Activated CD8-positive, alpha-beta memory T cell treated with anti-CD3 and anti-CD28 coated beads for 24 hours (primary cell): ENCODE results near the gene CEP112.

ENCODE experiments used
- DNase-seq: peaks from one replicate; pipeline ENCODE4 v3.0.0-alpha.2; 2020

Gene CEP112

DNA sequence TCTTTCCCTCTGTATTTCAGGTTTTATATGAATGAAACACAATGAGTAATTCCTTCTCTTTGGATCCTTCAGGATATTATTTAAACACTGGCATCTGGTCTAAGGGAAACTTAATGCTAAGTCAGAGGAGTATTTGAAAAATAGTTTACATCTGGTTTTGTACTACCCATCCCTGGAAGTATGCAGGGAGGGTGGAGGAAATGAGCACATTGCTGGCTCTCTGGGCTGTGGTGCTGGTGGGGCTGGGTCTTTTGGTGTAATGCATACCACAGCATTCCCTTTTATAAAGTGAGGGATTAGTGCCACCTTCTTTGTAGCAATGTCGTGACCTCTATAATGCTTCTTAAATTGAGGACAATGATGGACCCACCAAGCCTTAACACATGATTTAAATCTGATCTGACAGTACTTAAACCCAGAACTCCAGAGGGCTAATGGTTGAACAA is 525.0 kb downstream of the CEP112 start:
- no peak for DNase-seq

DNA sequence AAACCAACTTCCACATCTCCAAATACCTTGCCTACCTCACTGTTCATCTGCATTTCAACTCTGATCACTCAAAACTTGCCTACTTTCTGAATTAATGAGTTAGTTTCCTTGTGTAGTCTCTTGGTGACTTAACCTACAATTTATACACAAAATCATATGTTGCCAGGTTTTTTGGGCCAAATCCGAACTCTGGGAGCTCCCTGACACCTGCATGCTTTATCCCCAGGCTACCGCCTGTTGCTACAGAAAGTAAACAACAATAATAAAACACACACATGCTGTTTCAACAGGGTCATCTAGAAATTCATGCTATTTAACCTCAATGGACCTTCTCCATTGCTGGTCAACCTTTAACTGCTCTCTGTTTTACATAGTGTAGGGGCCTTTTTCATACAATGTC is 526.0 kb downstream of the CEP112 start:
- DNase-seq = no peak

DNA sequence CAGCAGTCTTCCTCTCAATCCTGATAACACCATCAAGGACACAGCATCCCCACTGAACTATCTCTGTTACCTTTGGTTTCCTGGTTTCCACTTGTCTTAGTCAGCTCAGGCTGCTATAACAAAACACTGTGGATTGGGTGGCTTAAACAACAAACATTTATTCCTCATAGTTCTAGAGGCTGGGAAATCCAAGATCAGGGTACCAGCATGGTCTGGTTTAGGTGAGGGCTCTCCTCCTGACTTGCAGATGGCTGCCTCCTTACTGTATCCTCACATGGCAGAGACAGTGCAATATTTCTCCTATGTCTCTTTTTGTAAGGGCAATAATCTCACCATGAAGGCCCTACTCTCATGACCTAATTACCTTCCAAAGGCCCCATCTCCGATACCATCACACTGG is 527.2 kb downstream of the CEP112 start:
- DNase-seq = no peak

DNA sequence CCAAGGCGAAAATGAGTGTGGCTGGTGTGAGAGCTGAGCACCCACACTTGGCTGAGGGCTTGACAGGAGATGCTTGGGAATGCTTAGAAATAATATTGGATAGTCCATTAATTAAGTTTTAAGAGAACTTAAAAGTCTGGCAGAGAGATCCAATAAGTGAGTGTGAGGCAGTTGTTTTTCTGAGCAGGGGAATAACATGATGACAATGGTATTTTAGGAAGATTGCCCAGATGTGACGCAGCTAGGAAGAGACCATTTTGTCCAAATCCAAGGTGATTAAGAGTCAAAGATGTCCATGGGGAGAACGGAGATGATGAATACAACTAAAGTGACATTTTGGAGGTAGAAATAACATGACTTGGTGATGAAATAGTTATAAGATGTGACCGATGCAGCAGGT is 527.7 kb downstream of the CEP112 start:
- DNase-seq = no peak

DNA sequence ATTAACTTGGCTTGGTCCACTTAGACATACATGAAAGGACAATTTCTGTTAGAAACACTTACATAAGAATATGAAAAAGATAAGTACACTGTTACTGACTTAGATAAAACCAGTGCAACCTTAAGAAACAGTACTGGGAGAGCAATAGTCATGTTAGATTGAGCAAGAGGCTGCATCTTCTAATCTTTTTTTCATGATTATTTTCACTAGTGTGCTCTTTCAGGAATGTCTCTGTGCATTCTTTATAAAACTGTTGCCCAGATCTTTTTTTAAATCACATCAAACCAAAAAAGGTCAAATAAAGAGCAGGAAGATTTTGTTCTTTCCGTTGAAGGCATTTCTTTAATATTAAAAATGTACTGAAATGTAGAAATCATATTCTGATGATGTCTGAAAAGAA is 529.7 kb downstream of the CEP112 start:
- DNase-seq = no peak

DNA sequence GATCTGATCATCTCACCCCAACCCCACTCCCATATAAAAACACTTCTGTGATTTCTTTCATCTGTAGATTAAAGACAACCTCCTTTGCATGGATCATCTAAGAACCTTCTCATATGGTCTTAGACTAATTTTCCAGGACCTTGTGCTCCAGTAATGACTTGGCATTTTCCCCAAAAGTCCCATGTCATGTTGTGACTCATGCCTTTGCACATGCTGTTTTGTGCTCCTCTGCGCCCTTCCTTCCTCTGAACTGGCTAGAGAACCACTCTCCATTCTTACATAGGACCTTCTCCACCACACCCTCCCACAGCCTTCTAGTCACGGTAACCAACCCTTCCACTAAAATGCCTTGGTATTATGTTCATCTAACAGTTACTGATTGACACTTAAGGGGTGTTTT is 531.0 kb downstream of the CEP112 start:
- no peak for DNase-seq

DNA sequence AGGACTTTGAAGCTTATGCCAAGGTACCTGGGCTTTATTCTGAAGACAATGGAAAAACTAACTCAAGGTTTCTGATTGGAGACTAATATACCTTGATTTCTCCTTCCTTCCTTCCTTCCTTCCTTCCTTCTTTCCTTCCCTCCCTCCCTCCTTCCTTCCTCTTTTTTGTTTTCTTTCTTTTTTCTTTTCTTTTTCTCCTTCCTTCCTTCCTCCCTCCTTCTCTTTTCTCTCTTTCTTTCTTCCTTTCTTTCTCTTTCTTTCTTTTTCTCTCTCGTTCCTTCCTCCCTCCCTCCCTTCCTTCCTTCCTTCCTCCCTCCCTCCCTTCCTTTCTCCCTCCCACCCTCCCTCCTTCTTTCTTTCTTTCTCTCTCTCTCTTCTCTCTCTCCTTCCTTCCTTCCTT is 531.9 kb downstream of the CEP112 start:
- DNase-seq = no peak

DNA sequence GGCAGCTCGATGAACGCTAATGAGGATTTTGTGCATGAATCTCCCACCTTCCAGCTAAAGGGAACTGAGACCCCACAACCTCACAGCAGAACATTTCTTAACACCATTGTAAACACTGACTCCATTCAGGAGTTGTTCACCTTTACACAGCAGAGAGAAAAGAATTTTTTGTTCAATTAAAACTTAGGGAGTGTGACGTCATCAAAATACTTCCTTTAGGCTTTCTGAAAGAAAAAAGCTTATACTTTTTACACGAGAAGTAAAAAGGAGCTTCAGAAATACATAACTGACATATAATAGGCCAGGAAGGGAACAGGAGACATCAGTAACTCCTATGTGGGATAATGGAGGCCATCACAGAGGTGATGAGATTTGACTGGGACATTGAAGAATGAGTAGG is 532.4 kb downstream of the CEP112 start:
- no peak for DNase-seq

DNA sequence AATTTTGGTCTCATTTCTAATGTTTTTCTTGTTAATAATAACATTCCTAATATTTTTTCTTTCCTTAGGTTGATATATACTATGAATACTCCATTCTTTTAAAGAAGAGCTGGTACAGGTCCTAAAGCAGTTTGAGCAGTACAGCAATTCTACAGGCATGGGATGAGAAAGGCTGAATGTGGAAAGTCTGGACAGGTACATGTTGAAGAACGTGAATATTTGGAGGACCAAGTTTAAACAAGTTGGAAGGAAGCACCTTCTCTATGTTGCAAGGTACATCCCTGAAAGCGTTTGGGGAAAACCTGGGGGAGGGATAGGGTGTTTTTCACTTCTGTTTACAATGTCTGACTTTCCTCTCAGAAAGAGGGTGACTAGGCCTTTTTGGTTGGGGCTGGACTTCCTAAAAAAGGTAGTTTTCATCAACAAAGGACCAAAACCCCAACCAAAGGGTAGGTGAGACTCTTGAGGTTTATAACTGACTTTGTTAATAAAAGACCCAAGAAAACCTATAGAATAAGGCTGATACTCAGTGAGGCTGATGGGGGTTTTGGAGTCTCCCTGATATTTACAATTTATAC is 534.6 kb downstream of the CEP112 start:
- no peak for DNase-seq

DNA sequence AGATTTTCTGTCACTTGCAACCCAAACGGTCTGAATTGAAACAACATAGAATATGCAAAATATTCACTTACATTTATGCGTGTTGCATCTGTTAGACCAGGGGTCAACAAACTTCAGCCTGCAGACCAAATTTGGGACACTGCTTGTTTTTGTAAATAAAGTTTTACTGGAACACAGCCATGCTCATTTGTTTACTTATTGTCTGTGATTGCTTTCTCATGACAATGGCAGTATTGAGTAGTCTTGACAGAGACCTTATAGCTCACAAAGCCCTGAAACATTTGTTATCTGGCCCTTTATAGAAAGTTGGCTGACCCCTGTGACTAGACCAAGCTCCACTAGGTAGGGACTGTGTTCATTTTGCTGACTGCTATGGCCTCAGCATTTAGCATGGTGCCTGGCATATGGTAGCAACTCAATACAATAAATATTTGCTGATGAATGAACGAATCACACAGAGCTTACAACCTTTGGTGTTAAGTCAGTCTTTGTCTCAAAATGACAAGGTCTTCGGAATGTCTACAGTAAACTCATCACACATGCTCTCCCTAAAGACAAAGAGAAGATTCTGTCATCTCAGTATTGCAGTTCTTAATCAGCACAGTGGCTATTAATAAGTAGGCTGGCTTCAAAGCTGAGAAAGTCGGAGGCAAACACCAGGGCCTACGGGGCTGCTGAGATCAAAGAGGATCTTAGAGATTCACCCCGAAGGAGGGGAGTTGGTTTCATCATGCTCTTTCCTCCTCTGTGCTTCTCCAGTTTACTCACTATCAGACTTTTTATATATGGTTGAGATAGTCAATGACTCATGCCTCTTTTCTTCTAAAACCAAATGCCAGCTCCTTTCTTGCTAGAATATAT is 535.3 kb downstream of the CEP112 start:
- DNase-seq = no peak

DNA sequence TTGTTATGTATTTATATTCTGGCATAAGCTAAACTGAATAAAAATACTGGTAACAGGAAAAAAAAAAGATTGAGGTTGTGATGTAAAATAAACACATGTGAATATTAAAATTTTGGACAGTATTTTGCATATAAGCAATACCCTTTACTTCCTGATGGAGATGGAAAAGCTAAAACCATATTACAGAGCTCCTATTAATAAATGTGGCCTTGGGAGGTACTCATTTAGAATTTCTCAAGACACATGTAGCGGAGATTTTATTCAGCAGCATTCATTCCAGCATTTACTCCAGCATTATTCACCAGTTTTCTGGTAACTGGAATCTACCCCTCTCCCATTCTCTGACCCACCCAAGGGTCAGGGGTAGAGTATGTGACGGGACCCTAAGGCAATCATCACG is 536.2 kb downstream of the CEP112 start:
- DNase-seq = no peak

DNA sequence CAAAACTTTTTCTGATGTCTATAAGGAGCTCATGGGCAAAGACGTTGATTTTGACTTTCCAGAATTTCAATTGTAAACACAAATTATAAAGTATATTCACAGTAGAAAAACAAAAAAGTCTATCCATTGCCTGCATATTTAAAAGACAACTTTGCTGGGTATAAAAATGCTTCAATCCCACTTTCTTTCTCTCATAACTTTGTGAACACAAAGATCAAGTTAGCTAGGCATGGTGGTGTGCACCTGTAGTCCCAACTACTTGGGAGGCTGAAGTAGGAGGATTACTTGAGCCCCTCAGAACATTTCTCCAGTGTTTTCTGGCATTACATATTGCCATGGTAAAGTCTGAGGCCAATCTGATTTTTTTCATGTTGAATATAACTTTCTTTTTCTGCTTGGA is 547.4 kb downstream of the CEP112 start:
- DNase-seq = no peak

DNA sequence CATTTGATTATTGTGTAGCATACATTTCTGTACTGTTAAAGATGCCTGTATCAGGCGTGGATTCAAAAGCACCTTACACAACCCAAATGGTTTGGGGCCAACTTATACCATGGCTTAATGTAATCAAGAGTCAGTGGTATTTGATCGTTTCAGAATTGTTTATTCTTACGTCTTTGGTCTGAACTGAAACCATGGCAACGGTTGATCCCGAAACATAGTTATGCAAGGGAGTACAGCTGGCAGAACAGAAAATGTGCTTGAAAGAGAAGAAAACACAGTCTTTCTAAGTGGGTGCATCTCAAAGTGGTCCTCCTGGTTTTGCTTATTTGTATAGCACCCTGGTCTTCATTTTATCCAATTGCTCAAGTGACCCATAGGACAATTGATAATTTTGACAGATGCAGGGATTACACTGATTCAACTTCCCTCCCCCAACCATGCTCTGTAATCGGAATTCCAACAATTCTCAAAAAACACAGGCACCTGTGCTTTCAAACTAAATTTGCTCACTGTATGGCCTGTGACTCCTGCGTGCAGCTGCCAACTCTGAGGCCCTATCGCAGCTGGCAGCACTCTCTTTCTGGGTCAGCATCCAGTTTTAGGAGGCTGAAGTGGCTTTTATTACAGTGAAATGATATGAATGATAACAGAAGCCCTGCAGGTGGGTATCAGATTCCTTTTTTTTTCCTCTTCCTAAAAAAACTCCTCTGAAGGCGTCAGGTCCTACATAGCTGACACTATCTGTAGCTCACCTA is 553.5 kb downstream of the CEP112 start:
- DNase-seq = no peak

DNA sequence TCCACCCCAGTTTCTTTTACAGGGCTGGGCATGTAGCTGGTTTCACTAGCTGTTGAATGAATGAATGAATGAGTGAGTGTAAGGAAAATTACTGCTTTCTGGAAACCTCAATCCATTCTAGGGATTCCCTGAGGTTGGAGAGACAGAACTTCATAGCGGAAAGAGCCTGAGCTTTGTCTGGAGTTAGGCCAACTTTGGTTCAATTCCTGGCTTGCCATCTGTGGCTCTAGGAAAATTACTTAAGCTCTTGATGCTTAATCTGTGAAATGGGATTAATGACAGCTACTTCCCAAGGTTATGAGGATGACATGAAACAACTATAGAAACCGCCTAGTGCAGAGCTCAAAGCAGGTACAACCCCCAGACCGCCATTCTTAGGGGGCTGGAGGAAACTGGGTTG is 554.1 kb downstream of the CEP112 start:
- DNase-seq = no peak

DNA sequence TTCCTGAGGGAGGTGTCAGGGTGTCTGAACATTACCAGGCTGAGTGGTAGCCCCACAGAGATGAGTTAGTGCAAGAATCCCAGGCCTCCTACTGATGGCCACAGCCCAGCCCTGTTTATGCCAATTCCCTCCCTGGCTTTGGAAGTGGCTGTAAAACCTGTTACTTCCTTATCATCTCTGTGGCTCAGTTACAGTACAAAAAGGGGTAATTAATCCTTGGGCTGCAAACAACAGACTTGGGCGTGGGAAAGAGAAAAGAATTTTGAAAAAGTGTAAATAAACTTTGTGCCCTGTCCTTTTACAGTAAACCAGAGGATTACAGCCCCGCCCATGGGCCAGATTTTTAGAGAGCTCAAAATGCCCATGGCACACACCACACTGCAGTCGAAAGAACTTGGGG is 557.4 kb downstream of the CEP112 start:
- DNase-seq = no peak

DNA sequence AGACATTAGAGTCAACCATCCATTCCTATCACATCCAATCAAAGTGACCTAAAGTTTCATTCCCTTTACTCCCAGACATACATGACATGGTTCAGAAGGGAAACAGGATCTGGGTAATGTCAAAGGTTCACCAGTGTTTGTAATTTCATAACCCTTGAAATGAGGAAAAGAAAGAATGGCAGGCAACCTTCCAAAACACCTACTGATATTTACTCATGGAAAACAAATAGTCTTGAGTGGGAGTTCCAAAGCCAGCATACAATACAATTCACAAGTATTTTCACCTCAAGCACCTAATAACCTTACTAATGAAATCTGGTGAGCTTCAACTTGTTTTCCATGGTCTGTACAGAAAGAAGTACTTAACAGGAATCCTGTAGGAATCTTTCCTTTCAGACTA is 557.9 kb downstream of the CEP112 start:
- DNase-seq = no peak

DNA sequence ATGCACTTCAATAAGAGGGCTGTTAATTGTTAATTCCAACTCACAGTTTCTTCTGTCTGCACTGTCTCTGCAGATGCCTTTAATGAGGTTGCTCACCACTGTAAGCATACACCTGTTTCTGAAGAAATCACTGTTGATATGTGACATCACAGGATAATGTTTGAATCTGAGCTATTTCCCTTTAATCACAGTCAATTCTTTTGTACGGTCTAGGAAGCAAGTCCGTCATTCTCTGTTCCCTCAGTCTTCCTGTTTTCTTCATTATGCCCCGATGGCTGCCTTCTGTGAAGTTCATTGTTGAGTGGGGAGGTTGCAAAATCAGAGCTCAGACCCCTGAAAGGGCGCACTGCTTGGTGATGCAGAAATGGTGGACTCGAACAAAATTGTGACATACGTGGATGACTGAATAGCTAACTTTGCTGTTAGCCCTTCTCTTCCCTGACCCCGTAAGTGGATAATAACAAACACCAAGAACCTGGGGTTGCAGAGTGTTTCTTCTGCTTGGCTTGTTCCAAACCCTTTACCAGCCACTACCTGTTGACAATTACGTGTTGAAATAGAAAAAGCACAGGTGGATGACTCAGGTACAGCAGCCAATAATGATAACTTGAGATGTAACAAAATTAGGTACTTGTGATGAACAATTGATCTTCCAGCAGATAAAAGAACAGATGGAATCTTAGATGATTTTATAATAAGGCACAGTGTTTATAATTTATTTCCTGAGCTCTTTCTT is 558.6 kb downstream of the CEP112 start:
- no peak for DNase-seq

DNA sequence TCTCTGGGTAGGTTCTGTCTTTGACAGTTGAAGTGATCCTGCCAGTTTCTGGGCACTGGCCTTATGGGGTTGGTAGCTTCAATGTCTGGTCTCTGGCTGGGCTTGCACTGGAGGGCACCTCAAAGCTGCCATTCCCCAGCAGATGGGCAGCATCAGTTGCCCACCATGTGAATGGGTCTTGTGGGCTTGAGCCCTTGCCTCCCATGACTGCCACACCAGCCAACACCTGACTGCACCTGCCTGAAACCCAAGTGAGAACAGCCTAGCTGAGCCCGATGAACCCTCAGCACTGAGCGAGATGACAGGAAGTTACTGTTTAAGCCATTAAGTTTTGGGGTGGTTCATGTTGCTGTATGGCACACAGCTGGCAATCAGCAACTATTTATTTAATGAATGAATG is 561.4 kb downstream of the CEP112 start:
- no peak for DNase-seq

DNA sequence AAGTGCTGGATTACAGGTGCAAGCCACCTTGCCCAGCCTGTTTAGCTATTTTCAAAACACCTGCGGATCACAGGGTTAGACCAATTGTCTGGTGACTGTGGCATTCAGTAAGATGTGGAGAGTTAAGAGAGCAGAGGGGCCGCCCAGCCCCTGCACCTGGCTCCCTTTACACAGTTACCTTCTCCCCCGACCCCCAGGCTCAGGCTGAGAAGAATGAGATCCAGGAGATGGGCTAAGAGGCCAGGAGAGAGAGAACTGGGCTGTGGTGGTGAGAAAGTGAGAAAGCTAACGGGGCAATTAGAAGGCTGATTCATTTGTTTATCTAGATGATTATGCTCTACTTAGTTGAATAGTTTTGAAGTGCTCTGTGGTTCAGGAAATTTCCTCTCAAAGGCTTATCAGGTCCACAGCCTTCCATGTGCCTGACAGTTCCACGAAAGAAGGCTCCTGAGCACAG is 562.7 kb downstream of the CEP112 start:
- no peak for DNase-seq

DNA sequence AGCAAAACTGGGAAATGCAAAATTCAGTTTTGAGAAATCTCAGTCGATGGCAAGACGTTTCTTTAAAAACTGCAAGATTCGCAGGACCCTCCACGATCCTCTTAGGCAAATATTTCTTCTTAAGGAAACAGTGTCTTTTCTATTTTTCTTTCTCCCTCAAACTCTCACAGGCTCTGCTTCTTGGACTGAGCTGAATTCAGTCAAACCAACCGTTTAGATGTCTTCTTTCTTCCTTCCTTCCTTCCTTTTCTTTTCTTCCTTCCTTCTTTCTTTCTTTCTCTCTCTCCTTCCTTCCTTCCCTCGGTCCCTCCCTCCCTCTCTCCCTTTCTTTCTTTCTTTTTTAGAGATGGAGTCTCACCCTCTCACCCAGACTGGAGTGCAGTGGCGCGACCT is 563.3 kb downstream of the CEP112 start:
- no peak for DNase-seq

DNA sequence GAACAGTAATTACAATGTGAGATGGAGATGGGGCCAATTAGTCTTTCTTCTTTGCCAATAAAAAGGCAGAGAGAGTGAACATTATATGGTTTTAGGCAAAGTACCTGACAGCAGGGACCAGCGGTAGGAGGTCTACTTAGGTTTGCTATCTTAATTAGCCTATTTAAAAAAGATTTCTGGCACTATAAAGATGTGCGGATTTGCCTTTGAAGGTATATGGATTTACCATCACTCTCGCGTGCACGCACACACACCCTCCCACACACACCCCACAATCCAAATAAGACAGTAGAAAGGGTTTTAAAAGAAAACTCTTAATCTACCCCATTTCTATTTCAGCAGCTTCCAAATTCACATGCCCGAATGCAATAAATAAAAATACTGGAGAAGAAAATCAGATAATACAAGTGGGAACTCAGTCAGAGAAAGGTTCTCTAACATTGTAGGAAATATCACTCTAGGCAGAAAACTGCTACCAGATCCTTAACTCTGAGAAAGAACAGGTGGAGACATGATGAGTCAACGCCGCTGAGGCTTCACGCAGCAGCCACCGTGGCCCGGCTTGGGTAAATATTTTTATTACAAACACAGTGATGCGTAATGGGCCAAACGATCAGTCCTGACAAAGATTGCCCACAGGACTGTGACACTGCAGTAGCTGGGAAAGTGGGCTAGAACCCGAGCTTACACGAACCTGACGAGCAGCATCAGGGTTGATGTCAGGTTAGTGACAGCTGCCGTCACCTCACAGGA is 563.9 kb downstream of the CEP112 start:
- no peak for DNase-seq

DNA sequence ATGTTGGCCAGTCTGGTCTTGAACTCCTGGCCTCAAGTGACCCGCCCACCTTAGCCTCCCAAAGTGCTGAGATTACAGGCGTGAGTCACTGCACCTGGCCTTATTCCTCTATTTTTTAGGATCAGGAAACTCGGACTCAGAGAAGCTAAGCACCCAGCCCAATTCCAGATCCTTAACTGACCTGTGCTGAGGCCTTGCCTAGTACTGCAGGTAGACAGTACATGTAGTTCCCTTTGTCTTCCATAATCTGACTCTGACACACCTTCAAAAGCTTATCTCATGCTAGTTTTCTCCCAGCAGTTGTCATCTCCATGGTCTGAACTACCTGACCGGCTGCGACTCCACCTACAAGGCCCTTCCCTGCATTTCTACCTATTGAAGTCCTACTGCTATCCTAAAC is 564.8 kb downstream of the CEP112 start:
- no peak for DNase-seq

DNA sequence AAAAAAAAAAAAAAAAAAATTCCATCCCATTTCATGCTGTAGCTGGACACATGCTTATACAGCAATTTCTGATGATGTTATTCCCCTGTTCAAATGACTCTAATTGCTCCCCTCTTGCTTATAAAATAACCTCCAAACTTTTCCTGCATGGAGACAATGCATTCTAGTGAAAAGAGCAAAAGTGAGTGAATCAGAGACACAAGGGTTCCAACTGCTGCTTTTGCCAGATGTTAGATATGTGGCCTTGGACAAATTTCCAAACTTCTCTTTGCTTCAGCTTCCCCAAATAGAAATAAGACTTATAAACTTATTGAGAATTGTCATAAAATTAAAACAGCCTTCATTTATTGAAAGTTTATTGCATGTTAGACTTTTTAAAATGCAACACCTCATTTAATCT is 565.5 kb downstream of the CEP112 start:
- no peak for DNase-seq
